SK-N-SH (cell line): ENCODE data around the gene SLC13A4. TPM values are rescaled to one million over a fixed set of nuclear protein-coding genes. Genes with fewer than 3 reads are reported as not detected.

ENCODE experiments used
- CTCF ChIA-PET: fragments of 300-600, 350-600 bp; formaldehyde crosslinking; extraction: SDS; loops from one replicate; lab custom pipeline; 2021; lab: Yijun Ruan, JAX
- POLR2A ChIA-PET: fragments of 350-600 bp; sonication (Branson Sonifier 250); formaldehyde crosslinking; extraction: SDS; loops from one replicate; lab custom pipeline; 2020; ENCODE audit warnings: antibody characterized with exemption, inconsistent platforms; lab: Yijun Ruan, JAX
- DNase-seq: peaks from one replicate; pipeline ENCODE4 v3.0.0; 2012
- H2AFZ ChIP-seq: fragments of 200-600 bp; sonication (generic); 2 replicates; pipeline ENCODE4 v1.8.1; 2016; ENCODE audit warnings: antibody characterized with exemption, mild to moderate bottlenecking, low read depth
- H3F3A ChIP-seq: fragments of 200-600 bp; sonication (generic); replicated peaks from 2 replicates; pipeline ENCODE3; 2016; ENCODE audit warnings: antibody characterized with exemption, mild to moderate bottlenecking; ENCODE audit not compliant: insufficient read depth
- H3K27ac ChIP-seq, 2 experiments: fragments of 200-500 bp in 1 of 2; fragments of 200-600 bp in 1 of 2; sonication (Bioruptor generic) in 1 of 2; sonication (generic), shearing (Covaris generic) in 1 of 2; 2 replicates each; pipeline versions ENCODE4 v1.5.1 to v1.6.1; 2014 to 2016; ENCODE audit warnings: low read depth in 2 of 2, inconsistent platforms in 1 of 2, low read length in 1 of 2, mild to moderate bottlenecking in 1 of 2, mixed read lengths in 1 of 2
- H3K27me3 ChIP-seq: fragments of 200-600 bp; sonication (generic), shearing (Covaris generic); 2 replicates; pipeline ENCODE4 v1.6.1; 2016; ENCODE audit warnings: mixed run types; ENCODE audit not compliant: insufficient read depth
- H3K36me3 ChIP-seq, 2 experiments: fragments of 200-500 bp in 1 of 2; fragments of 200-600 bp in 1 of 2; sonication (Bioruptor generic) in 1 of 2; sonication (generic) in 1 of 2; replicated peaks in 1 of 2; 2 replicates each; pipeline versions ENCODE3 to v1.5.1; 2014 to 2016; ENCODE audit warnings: low read length in 1 of 2, mild to moderate bottlenecking in 1 of 2; ENCODE audit not compliant: insufficient read depth in 2 of 2, control insufficient read depth in 1 of 2
- H3K4me1 ChIP-seq, 2 experiments: fragments of 200-500 bp in 1 of 2; fragments of 200-600 bp in 1 of 2; sonication (Bioruptor generic) in 1 of 2; sonication (generic), shearing (Covaris generic) in 1 of 2; 2 replicates each; pipeline versions ENCODE4 v1.5.1 to v1.6.1; 2014 to 2016; ENCODE audit warnings: low read depth in 1 of 2, low read length in 1 of 2, mixed run types in 1 of 2; ENCODE audit not compliant: insufficient read depth in 2 of 2, control insufficient read depth in 1 of 2
- H3K4me2 ChIP-seq: fragments of 200-600 bp; sonication (generic), shearing (Covaris generic); 2 replicates; pipeline ENCODE4 v1.6.1; 2017; ENCODE audit warnings: mixed run types
- H3K4me3 ChIP-seq, 2 experiments: fragments of 200-500 bp in 1 of 2; fragments of 200-600 bp in 1 of 2; sonication (Bioruptor generic) in 1 of 2; sonication (generic), shearing (Covaris generic) in 1 of 2; 2 replicates each; pipeline versions ENCODE4 v1.5.1 to v1.8.1; 2014 to 2016; ENCODE audit warnings: low read depth in 2 of 2, inconsistent platforms in 1 of 2, low read length in 1 of 2, mild to moderate bottlenecking in 1 of 2, mixed read lengths in 1 of 2, moderate library complexity in 1 of 2
- H3K79me2 ChIP-seq: fragments of 200-600 bp; sonication (generic); 2 replicates; pipeline ENCODE4 v1.8.1; 2017; ENCODE audit warnings: mild to moderate bottlenecking; ENCODE audit not compliant: insufficient read depth
- H3K9ac ChIP-seq: fragments of 200-600 bp; sonication (generic); 2 replicates; pipeline ENCODE4 v1.6.1; 2017; ENCODE audit warnings: mixed run types
- H3K9me2 ChIP-seq: fragments of 200-600 bp; sonication (generic); 2 replicates; pipeline ENCODE4 v1.6.1; 2017; ENCODE audit warnings: mixed run types
- H3K9me3 ChIP-seq: fragments of 200-600 bp; sonication (generic); 2 replicates; pipeline ENCODE4 v1.6.1; 2017; ENCODE audit warnings: mixed run types, mild to moderate bottlenecking, moderate library complexity
- H4K20me1 ChIP-seq: fragments of 200-600 bp; sonication (generic); 2 replicates; pipeline ENCODE4 v1.6.1; 2017; ENCODE audit warnings: mild to moderate bottlenecking, mixed run types; ENCODE audit not compliant: insufficient read depth
- CHD2 ChIP-seq: fragments of 150-350 bp; IDR thresholded peaks from 2 replicates; pipeline ENCODE4 v1.6.1; 2018; ENCODE audit warnings: low read length; ENCODE audit not compliant: partially characterized antibody
- ELF1 ChIP-seq: IDR thresholded peaks from 2 replicates; pipeline ENCODE4 v1.4.0; 2012
- EP300 ChIP-seq, 2 experiments: IDR thresholded peaks; 2 replicates each; pipeline versions ENCODE4 v1.4.0 to v1.6.1; 2012; ENCODE audit warnings: borderline replicate concordance in 1 of 2, low read depth in 1 of 2, low read length in 1 of 2
- EZH2phosphoT487 ChIP-seq: fragments of 200-600 bp; sonication (generic); IDR thresholded peaks from 2 replicates; pipeline ENCODE4 v1.6.1; 2017; ENCODE audit warnings: low read depth, mixed run types, mild to moderate bottlenecking, antibody characterized with exemption, moderate library complexity, borderline replicate concordance
- GABPA ChIP-seq: IDR thresholded peaks from 2 replicates; pipeline ENCODE4 v1.4.0; 2012; ENCODE audit warnings: low read depth, mild to moderate bottlenecking
- GATA2 ChIP-seq: sonication (generic); formaldehyde crosslinking; IDR thresholded peaks from 2 replicates; pipeline ENCODE4 v1.5.0; 2020; ENCODE audit warnings: mild to moderate bottlenecking, missing genetic modification reagents
- JUND ChIP-seq: IDR thresholded peaks from 2 replicates; pipeline ENCODE4 v1.4.0; 2012
- MEF2A ChIP-seq: IDR thresholded peaks from 2 replicates; pipeline ENCODE4 v1.4.0; 2012; ENCODE audit warnings: low read depth, borderline replicate concordance
- NFIC ChIP-seq: IDR thresholded peaks from 2 replicates; pipeline ENCODE4 v1.4.0; 2012; ENCODE audit warnings: borderline replicate concordance
- PBX3 ChIP-seq: IDR thresholded peaks from 2 replicates; pipeline ENCODE4; 2012
- RAD21 ChIP-seq: IDR thresholded peaks from 2 replicates; pipeline ENCODE4 v1.6.1; 2012; ENCODE audit warnings: mild to moderate bottlenecking, low read length
- RXRA ChIP-seq: IDR thresholded peaks from 2 replicates; pipeline ENCODE4 v1.4.0; 2012; ENCODE audit warnings: low read depth, mild to moderate bottlenecking, borderline replicate concordance
- SIN3A ChIP-seq: IDR thresholded peaks from 2 replicates; pipeline ENCODE4 v1.6.1; 2012; ENCODE audit warnings: low read depth, mild to moderate bottlenecking, low read length, moderate library complexity, borderline replicate concordance
- TAF1 ChIP-seq: IDR thresholded peaks from 2 replicates; pipeline ENCODE4 v1.6.1; 2012; ENCODE audit warnings: low read depth, mild to moderate bottlenecking, low read length, moderate library complexity, borderline replicate concordance
- TEAD4 ChIP-seq: IDR thresholded peaks from 2 replicates; pipeline ENCODE4 v1.4.0; 2012; ENCODE audit warnings: mild to moderate bottlenecking, borderline replicate concordance; ENCODE audit not compliant: insufficient read depth
- ZBTB33 ChIP-seq: IDR thresholded peaks from 2 replicates; pipeline ENCODE4 v1.4.0; 2012; ENCODE audit warnings: low read depth, borderline replicate concordance
- WGBS: methylation state at CpG from one replicate; pipeline ENCODE4 v1.1.6; 2017; ENCODE audit warnings: low lambda C conversion rate; 5-methylcytosine and 5-hydroxymethylcytosine counted together
- polyA plus RNA-seq, 3 experiments: library from polyadenylated mRNA; depleted of rRNA; stranded (reverse); fragments of >200 nt; gene quantifications; 2 replicates each; pipeline ENCODE4 v1.2.3, GENCODE V29; 2012
- TF ChIP-seq, protein P1 (sequence below): fragments of 200-600 bp; sonication (generic); IDR thresholded peaks from 2 replicates; pipeline ENCODE4 v1.6.1; 2017; ENCODE audit warnings: antibody characterized with exemption, mild to moderate bottlenecking, moderate library complexity
- TF ChIP-seq, protein P2 (sequence below): fragments of 150-350 bp; IDR thresholded peaks from 2 replicates; pipeline ENCODE4 v1.6.1; 2017; ENCODE audit warnings: antibody characterized with exemption, low read length, low read depth, borderline replicate concordance
- TF ChIP-seq, protein P3 (sequence below): IDR thresholded peaks from 2 replicates; pipeline ENCODE4 v1.4.0; 2012; ENCODE audit warnings: low read depth
- TF ChIP-seq, protein P4 (sequence below): IDR thresholded peaks from 2 replicates; pipeline ENCODE4 v1.4.0; 2012; ENCODE audit warnings: low read depth, borderline replicate concordance

SLC13A4 gene
- polyA plus RNA-seq, 1 of the 3 experiments (the other 2 are of a cell fraction): 0.30 TPM

DNA sequence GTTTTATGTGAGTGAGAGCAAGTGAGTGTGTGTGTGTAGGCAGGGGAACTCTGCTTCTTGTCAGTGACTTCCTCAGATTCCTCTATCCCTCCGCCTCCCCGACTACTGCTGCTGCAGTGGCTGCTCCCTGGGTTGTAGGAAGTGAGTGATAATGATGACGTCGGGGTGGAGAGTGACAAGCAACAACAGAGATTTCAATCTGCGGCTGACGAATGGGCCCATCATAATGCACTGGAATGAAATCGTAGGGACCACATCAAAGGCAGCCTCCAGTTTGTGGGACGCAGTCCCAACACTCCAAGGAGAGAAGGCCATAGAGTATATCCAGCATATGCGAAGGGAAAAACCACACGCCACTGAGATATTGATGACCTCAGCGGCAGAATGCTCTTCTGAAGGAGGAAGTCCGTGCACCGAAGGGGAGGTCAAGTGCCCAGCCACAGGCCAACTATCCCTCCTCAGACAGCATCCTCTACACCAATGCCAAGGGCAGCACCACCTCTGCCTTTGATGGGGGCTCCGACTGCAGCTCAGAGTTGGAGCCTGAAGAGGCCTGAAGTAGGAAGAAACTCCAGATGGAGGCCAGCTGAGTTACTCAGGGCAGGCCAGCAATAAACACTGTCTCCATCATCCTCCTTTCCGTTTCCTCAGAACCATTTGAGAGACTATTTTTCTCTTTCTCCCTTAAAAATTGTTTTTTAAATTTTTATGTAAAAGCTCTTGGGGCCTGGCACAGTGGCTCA is 77.0 kb downstream of the SLC13A4 start:
- no peak overlapping the region for H3K4me2 ChIP-seq
- H3K36me3 ChIP-seq: peaks cover 31 to 38% of the 10 kb centered on the region in 2 experiments
- H3K9me2 ChIP-seq: no peaks in the 10 kb centered on the region
- DNase-seq: no peak
- no peaks in the 10 kb centered on the region for H3K9me3 ChIP-seq
- H3K9ac ChIP-seq: no peak overlapping the region
- peaks cover 14% of the 10 kb centered on the region for H3F3A ChIP-seq
- H2AFZ ChIP-seq: no peak overlapping the region
- no peak overlapping the region for H3K27ac ChIP-seq
- no peaks in the 10 kb centered on the region for H3K79me2 ChIP-seq
- no peak overlapping the region for H3K4me3 ChIP-seq
- POLR2A ChIA-PET: no interaction called here
- H4K20me1 ChIP-seq: no peaks in the 10 kb centered on the region
- no peaks in the 10 kb centered on the region for H3K27me3 ChIP-seq
- 87% methylated on average over 15 of the region's 15 CpGs for WGBS
- peaks cover 0 to 3% of the 10 kb centered on the region in 2 experiments; a peak in 1 of 4 replicates for H3K4me1 ChIP-seq
- CTCF ChIA-PET: interaction anchor here (1.2 to 11.7 kb wide), 4 partner anchors 22 to 377 kb away, joined by 3 to 273 read pairs (median 4); no protein-coding TSS in a partner anchor
- TF ChIP-seq EZH2phosphoT487: no peak
- TF ChIP-seq PBX3: no peak
- TF ChIP-seq EP300 (IDR thresholded peaks at IDR 0.05; ENCODE audit: borderline replicate concordance in 1 of 2, low read depth in 1 of 2, low read length in 1 of 2): no peak
- TF ChIP-seq GABPA: no peak
- TF ChIP-seq, protein P1, sequence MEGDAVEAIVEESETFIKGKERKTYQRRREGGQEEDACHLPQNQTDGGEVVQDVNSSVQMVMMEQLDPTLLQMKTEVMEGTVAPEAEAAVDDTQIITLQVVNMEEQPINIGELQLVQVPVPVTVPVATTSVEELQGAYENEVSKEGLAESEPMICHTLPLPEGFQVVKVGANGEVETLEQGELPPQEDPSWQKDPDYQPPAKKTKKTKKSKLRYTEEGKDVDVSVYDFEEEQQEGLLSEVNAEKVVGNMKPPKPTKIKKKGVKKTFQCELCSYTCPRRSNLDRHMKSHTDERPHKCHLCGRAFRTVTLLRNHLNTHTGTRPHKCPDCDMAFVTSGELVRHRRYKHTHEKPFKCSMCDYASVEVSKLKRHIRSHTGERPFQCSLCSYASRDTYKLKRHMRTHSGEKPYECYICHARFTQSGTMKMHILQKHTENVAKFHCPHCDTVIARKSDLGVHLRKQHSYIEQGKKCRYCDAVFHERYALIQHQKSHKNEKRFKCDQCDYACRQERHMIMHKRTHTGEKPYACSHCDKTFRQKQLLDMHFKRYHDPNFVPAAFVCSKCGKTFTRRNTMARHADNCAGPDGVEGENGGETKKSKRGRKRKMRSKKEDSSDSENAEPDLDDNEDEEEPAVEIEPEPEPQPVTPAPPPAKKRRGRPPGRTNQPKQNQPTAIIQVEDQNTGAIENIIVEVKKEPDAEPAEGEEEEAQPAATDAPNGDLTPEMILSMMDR: no peak
- no peak for TF ChIP-seq GATA2 (CRISPR knock-in tag)
- TF ChIP-seq TEAD4: no peak

GRCh38 chr7:135648235-135648634 is 79.8 kb downstream of the SLC13A4 start:
- ChIA-PET CTCF (interaction anchor here (1.5 to 11.7 kb wide), 4 partner anchors 13 to 374 kb away, joined by 4 to 273 read pairs (median 80); partner anchors contain the start of gene STMP1), POLR2A (no interaction called here)
- Histone ChIP-seq H3K79me2 (no peaks in the 10 kb centered on the region), H3K27me3 (no peaks in the 10 kb centered on the region), H3K4me3 (no peak overlapping the region), H3K4me2 (no peak overlapping the region), H3F3A (peaks cover 4% of the 10 kb centered on the region), H3K9me3 (no peaks in the 10 kb centered on the region), H4K20me1 (no peaks in the 10 kb centered on the region), H3K4me1 (peaks cover 0 to 7% of the 10 kb centered on the region in 2 experiments; a peak in 2 of 4 replicates), H3K9ac (no peak overlapping the region), H2AFZ (no peak overlapping the region), H3K9me2 (no peaks in the 10 kb centered on the region), H3K36me3 (peaks cover 44 to 57% of the 10 kb centered on the region in 2 experiments), H3K27ac (no peak overlapping the region)
- TF ChIP-seq SIN3A (no peak), EZH2phosphoT487 (no peak), GABPA (no peak), ZBTB33 (no peak), RXRA (no peak), JUND (no peak), CHD2 (no peak), MEF2A (no peak), TAF1 (no peak), ELF1 (no peak), NFIC (no peak), RAD21 (no peak)
- TF ChIP-seq, protein P2, sequence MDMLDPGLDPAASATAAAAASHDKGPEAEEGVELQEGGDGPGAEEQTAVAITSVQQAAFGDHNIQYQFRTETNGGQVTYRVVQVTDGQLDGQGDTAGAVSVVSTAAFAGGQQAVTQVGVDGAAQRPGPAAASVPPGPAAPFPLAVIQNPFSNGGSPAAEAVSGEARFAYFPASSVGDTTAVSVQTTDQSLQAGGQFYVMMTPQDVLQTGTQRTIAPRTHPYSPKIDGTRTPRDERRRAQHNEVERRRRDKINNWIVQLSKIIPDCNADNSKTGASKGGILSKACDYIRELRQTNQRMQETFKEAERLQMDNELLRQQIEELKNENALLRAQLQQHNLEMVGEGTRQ: no peak
- TF ChIP-seq, protein P3, sequence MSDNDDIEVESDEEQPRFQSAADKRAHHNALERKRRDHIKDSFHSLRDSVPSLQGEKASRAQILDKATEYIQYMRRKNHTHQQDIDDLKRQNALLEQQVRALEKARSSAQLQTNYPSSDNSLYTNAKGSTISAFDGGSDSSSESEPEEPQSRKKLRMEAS: no peak
- TF ChIP-seq, protein P4, sequence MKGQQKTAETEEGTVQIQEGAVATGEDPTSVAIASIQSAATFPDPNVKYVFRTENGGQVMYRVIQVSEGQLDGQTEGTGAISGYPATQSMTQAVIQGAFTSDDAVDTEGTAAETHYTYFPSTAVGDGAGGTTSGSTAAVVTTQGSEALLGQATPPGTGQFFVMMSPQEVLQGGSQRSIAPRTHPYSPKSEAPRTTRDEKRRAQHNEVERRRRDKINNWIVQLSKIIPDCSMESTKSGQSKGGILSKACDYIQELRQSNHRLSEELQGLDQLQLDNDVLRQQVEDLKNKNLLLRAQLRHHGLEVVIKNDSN: no peak
- 92% methylated on average over 7 of the region's 7 CpGs for WGBS
- no peak for DNase-seq
